GM04503 (cell line): Measurements from ENCODE around the gene CD93.

Experiments
- DNase-seq: peaks from one replicate; pipeline ENCODE4 v3.0.0-alpha.2; 2012; ENCODE audit warnings: low read depth

CD93 gene

GRCh38 chr20:23082846-23083552 lies 3.1 kb downstream of the CD93 start:
- DNase-seq: no peak

- DNase-seq: no peak
These were observed 4.8 kb downstream of the CD93 start for GRCh38 chr20:23081263-23081819.

GRCh38 chr20:23080521-23080920 lies 5.6 kb downstream of the CD93 start:
- DNase-seq: no peak

DNA sequence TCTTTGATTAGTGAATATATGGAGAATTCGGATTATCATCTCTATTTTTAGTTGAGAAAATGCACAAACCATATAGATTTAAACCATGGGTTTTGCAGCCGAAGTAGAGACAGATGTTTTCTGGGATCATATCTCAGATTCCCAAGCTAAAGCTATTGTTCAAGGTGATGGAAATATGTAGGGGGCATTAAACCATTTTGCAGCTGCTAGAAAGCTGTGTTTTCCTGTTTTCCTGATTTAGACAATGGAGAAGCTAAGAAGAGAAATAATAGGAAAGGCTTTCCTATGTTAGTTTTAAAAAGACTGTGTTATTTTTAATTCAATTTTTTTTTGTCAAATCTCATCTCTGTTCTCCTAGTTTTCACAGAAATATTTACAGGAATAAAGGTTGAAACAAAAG lies 6.2 kb downstream of the CD93 start:
- DNase-seq: no peak

- no peak for DNase-seq
These were observed 7.1 kb downstream of the CD93 start for GRCh38 chr20:23079016-23079351.

GRCh38 chr20:23078351-23079015 lies 7.6 kb downstream of the CD93 start:
- no peak for DNase-seq

GRCh38 chr20:23077277-23077676 lies 8.8 kb downstream of the CD93 start:
- no peak for DNase-seq

GRCh38 chr20:23074052-23074451 lies 12.1 kb downstream of the CD93 start:
- no peak for DNase-seq

DNA sequence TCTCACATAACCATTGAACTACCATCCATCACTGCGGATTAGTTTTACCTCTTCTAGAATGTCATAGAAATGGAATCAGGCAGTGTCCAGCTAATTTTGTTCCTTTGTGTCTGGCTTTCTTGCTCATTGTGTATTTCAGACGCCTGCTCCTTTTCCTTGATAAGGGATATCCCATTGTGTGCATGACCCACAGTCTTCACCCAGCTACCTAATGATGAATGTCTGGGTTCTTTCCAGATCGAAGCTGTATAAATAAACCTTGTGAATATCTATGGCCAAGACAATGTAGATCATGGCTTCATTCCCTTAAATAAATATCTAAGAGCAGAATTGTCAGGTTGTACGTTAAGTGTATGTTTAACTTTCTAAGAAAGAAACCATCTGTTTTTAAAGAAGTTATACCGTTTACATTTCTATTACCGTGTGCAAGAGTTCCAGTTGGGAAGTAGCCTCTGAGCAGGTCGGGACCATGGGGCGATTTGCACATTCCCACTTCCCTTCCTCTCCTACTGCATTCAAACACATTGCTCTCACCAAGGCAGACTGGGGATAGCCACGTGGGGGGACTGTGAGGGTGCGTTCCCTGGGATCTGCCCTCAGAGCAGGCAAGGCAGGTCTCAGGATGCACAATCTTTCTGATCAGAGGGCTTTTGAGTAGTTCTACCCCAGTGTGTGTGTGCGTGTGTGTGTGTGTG lies 13.1 kb downstream of the CD93 start:
- DNase-seq: no peak

DNA sequence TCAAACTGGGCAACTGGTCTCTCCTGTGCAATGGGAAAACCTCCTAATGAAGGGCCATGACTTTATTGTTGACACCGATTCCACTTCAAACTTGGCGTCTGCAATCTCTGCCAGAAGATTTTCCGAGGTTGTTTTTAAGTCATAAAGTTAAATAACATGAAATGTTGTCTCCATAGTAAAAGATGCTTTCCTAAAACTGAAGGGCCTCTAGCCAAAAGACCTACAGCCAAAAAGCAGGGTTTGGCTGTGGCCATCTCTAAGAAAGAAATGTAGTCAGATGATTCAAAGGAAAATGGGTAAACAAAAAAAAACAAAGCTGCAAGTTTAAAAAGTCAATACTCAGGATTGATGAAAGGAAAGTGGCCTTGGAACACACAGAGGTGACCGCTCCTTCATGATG lies 14.1 kb downstream of the CD93 start:
- DNase-seq: no peak

- DNase-seq: no peak
These were observed 14.7 kb downstream of the CD93 start for GRCh38 chr20:23071398-23071797.

- no peak for DNase-seq
These were observed 17.0 kb downstream of the CD93 start for GRCh38 chr20:23069108-23069507.

DNA sequence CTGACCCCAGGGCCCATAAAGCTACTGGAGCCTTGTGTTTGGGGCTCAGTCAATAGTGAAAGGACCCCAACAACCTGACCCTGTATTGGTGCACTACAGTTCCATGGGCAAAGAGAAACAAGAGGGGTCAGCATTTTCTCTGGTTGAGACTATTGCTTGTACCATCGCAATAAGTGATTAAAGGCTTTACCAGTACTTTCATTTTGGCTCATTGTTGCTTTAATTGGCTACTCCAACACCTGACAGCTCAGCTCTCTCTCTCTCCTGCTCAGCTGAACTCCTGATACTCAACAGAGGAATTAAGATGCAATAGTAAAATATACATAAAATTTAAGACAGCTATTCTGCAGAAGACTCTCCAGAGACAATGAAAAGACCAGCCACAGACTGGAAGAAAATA lies 17.8 kb downstream of the CD93 start:
- DNase-seq: no peak

DNA sequence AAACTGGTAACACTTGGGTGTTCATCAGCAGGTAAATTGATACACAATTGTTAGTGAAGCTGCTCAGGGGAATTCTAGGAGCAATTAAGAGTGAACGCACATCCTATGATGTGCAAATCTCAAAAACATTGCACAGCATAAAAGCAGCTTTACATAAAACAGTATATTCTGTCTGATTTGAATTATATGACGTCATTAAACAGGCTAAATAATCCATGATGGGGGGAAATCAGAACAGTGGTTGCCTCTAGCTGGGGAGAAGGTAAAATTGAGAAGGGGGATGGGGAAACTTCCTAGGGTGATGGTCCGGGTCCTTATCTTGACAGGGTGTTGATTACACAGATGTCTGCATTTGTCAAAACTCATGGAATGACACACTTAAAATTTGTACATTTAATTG lies 19.4 kb downstream of the CD93 start:
- no peak for DNase-seq

DNA sequence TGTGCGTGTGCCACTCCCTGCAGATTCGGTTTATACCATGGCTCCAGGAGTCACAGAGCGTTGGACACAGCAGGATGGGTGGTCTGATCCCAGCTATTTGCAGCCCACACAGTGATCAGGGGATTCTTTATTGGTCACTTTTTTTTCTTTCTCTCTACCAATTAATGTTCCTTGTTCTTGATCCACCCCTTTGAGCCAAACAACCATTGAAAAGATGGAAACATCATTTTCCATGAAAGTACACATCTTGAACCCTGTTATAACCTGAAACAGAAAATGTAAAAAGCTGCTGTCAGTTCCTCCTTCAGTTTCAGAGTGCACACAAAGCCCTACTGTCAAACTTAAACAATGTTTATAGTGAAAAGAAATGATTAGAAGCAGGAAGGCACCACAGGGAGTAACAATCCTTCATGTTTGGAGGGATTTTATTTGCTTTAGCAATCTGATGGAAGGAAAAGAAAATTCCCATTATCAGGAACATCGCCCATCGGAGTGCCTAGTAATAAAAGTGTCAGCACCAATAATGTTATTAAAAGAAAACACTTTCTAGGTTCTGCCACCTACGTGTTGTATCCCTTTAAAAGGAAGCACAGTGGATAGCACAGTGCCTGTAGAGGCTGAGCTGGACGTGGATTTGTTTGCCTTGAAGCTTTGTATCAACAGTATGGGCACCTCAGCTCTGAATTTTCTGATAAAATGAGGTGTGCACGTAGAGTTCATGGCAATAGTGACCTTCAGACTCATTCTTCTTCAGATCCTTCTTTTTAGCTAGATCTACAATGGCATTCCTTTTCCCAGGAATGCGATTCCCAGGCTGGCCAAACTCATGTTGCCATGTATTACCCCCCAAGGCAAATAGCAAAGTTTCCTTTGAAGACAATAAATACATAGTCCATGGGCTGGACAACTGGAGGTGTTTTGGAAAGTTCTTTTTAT lies 20.6 kb downstream of the CD93 start:
- DNase-seq: no peak

DNA sequence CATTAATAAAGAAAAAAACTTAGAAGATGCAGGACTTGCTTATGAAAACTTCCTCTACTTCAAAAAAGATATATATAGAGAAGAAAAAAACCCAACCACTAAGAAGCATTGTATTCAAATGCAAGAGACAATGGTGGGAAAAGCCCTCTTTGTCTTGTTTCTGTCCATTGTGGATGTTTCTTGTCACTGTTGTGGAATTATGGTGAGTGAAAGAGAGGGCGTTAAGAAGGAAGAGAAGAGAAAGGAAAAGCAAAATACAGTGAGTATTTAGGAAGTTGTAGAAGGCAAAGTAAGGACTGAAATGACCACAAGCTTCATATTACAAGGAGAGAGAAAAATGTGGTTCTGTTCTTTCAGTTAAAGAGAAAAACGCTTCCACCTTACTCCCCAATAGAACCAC lies 22.5 kb downstream of the CD93 start:
- DNase-seq: no peak

GRCh38 chr20:23063168-23063567 lies 23.0 kb downstream of the CD93 start:
- no peak for DNase-seq

DNA sequence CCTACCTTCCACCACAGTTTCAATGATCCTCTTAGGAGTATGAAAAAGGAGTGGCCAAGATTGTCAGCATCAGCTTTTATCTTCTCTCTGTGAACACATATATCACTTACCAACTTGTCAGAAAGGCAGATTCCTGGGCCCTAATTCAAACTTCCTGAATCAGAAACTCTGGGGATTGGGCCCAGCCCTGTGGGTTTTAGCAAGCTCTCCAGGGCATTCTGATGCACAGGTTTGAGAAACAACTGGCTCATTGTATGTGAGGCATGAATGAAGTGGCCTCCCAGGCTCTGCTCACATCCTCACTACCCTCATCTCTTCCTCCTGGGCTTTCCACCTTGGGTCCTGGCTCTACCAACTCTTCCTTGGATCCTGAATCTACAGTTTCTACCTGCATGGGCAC lies 23.5 kb downstream of the CD93 start:
- no peak for DNase-seq

DNA sequence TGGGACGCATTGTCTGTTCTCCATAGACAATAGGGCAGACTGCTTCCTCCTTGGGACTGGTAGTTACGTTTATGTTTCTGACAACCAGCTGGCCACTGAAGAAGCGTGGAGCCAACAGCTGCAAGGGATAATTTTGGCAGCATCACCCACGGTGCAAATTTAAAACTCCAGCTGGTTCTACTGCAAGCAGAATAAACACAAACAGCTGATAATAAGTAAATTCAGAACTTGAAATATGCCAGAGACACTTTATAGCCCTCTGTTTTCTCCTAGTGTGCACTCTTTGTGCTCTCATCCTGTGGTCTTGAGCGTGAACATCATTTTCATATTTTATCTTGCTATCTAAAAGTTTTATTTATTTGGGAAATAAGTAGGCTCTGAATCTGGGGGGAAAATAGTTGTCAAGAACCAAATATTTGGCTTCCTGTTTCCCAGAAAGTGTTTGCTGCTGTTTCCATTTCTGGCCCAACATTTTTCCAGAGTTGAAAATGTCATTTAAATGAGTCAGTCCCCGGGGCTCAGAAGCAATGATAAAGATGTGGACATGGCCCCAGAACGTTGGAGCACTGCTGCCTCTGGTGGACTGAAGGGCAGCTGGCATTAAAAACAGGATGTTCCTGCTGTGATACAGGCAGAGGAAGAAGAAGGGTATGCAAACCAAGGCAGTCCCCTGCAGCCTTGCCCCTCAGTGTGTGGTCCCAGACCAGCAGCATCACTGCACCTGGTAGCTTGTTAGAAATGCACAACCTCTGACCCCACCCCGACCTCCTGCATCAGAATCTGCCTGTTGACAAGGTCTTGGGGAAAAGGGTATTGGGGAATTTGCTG lies 24.2 kb downstream of the CD93 start:
- DNase-seq: peak; percentile 65

GRCh38 chr20:23061262-23061661 lies 24.9 kb downstream of the CD93 start:
- no peak for DNase-seq

- no peak for DNase-seq
These were observed 25.5 kb downstream of the CD93 start for GRCh38 chr20:23060629-23061028.
